Jurkat, Clone E6-1 (cell line): Measurements from ENCODE around the gene FAM83G.

Source experiments
- DNase-seq: peaks from one replicate; pipeline ENCODE4 v3.0.0-alpha.2; 2011; ENCODE audit warnings: low read depth, low spot score
- H3K4me3 ChIP-seq: 2 replicates; pipeline ENCODE4 v1.5.1; 2011; ENCODE audit warnings: mild to moderate bottlenecking, low read length, control low read depth, moderate library complexity

Gene FAM83G

DNA sequence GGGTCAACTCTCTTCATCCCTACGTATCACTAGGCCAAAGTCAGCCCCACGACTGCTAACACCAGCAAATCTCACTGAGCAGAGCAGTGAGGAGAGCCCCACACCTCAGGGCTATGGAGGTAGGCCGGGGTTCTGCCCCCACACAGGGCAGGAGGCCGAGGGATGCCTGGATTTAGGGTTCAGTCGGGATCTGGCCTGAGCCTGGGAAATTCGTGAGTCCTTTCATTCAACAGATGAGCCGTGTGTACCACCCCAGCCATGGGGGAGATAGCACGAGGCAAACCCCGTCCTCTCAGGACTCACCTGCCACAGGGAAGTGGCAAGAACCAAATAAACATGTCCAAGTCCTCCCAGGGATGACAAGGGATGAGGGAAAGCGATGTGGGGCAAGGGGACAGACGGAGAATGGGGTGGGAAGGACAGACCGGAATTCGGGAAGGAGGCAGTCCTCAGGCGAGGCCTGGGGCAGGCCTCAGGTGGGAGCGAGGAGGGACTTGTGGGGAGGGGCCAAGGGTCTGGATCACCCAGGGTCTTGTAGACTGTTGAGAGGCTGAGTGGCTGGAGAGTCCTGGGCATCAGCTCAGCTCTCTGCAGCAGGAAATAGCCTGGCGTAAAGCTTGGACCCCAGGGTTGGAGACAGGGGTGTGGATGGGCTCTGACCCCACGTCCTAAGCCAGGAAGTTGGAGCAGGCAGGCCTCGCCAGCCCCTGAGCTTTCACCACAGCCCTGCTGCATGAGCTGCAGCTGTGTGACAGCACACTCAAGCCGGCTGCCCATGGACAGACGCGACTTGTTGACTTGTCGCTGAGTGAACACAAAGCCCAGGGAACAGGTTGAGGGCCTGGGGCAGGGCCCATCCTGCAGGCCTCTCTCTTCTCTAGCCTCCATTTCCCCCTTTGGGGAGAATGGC is 7.9 kb upstream of the FAM83G start:
- H3K4me3 ChIP-seq, result no peak overlapping the region
- no peak for DNase-seq

DNA sequence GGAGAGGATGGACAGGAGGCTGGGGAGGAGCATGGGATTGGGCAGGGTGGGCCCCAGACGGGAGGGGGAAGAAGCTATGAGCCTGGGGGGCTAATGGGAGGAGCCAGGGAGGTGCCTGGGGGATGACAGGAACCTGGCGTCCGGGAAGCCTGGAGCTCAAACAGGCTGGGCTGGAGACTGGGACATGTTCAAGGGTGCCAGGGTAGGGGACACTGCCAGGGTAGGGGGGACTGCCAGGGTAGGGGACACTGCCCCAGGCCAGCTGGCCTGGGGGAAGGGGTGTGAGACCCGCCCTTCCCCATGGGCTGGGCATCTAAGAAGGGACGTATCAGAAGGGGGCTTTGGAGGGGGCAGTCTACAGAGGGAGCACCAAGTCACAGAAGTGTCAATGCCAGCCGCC is 7.0 kb upstream of the FAM83G start:
- no peak overlapping the region for H3K4me3 ChIP-seq
- DNase-seq, result no peak

DNA sequence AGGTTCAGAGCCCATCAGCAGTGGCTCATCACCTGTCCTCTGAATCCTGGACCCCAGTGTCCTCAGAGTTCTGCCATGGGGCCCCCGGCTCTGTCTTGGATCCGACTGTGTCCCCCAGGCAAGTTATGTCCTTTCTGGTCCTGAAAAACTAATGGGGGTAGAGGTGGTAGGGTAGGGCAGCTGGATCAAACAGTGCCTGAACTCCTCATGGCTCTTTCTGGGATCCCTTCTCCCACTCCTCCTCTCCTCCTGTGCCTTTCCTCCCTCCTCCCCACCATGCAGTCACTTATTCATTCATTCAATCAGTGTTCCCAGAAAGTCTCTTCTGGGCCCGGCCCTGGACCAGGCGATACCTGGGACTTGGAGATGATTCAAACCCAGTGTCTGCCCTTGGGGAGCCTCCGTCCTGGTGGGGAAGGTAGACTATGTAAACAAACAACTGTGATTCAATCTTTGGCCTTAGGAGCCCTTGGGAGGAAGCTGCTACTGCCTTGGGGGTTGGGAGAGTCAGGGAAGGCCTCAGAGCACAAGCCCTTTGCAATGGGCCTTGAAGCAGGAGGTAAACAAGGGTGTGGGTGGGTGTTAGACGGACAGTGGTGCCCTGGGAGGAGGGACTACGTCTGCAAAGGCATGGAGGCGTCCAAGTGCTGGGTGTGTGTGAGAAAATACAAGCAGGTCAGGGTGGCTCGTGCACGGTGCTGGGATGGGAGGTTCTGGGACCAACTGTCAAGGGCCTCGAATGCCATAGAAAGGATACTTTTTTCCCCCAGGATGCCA is 6.4 kb upstream of the FAM83G start:
- H3K4me3 ChIP-seq, result no peak overlapping the region

DNA sequence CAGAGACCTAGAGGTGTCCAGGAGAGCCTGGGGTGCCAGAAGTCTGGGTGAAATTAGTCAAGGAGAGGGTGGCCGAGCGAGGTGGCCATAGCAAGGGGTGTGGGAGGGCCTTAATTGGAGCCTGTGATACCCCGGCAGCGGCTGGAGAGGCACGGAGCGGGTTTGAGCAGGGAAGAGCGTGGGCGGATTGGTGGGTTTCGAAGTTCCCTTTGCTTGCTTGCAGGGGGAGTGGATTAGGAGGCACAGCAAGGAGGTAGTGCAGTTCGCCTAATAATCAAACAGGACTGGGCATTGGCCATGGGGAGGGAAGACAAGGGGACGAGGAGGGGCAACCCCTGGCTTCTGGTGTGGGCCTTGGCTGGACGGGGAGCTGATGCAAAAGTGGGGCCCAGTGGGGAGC is 5.4 kb upstream of the FAM83G start:
- DNase-seq, result no peak
- no peak overlapping the region for H3K4me3 ChIP-seq

More for the DNA sequence above, 6.4 kb upstream of the FAM83G start:
- DNase-seq, result no peak

DNA sequence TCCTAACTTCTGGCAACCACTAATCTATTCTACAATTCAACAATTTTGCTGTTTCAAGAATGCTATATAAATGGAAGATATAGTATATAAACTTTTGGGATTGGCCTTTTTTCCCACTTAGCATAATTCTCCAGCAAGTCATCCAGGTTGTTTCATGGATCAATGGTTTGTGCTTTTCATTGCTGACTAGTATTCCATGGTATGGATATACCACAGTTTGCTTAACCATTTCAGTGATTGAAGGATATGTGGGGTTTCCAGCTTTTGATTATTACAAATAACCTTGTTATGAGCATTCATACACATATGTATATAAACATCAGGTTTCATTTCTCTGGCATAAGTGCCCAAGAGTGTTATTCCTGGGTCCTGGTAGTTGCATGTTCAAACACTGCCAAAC is 2.1 kb upstream of the FAM83G start:
- no peak overlapping the region for H3K4me3 ChIP-seq
- no peak for DNase-seq

DNA sequence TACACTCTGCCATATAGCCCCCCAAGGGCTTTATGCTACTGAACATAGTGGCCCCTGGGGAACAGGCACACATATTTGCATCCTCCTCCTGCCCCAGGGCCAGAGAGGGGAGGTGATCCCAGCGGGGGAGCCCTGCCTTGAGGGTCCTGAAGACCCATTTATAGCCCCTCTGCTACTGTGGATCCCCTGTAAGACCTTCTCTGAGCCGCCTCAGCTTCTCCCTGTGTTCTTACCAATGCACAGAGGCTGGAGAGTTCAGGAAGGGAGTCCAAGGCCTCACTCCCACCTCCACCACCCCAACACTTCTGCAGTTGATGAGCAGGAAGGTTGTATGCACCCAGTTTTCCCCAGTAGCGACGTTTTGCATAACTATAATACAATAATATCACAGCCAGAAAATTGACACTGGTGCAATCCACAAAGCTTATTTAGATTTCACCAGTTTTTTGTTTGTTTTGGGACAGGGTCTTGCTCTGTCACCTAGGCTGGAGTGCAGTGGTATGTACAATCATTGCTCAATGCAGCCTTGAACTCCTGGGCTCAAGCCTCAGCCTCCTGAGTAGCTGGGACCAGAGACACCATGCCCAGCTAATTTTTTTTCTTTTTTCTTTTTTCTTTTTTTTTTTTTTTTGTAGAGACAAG is 1.3 kb upstream of the FAM83G start:
- no peak overlapping the region for H3K4me3 ChIP-seq
- no peak for DNase-seq

DNA sequence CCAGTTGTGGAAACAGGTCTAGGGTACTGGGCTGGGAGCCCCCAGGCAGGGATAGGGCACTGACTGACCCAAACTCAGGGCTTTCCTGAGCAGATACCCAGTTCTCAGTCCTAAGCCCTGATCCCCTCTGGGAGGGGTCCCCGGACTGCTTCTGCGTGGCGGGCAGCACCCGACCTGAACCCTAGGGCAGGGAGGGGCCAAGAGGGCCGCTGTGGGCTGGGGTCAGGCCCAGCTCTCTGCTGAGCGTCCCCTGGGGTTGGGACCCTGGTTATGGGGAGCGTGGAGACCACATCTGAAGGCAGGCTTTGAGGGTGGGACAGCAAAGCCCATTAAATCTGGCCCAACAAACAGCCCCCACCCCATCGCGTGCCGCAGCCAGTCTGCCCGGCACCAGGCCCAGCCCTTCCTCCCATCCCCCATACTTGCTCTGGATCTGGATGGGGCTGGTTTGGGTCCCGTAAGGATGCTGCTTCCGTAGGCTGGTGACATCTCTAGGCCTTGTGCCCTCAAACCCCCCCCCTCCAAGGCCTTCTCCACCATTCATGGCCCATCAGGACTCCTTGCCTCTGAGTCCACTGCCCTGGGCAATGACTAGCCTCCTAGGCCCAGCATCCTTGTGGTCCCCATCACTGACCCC is 691 bp upstream of the FAM83G start:
- peak overlapping the region; percentile 42; the same call in 1 of the 2 replicates for H3K4me3 ChIP-seq
- DNase-seq, result no peak

DNA sequence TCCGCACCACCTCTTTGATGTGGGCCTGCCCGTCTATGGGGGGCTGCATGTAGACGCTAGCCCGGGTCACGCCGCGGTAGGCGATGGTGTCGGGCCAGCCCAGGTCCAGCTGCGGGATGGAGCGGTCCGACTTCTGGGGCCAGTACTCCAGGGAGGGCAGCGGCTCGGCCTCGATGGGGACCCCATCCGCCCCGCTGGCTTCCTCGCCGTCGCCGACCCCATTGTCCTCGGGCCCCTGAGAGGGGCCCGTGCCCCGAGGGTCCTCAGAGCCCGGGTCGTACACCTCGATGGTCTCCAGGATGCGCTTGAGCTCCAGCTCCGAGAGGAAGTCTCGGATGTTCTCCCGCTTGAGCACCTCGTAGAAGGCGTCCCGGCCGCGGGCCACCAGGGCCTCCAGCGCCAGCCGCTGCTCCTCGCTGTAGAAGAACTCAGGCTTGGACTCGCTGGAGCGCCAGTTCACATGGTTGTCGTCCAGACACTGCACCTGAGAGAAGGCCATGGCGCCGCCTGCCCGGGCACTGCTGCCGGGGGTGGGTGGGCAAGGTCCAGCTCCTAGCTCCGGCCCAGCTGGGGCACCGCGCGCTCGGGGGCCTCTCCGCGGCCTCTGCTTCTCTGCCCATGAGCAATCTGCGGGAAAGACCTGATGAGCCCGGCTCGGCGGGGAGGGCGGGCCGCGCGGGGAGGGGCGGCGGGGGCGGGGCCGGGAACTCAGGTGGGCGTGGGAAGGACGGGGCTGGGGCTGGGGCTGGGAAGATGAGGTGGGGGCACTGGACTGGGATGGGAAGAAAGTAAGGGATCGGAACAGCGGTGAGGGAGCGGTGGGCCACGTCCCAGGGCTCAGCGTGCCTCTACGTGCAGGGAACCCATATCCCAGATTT is 782 bp downstream of the FAM83G start:
- H3K4me3 ChIP-seq, result peak overlapping the region; percentile 56
- DNase-seq, result no peak

DNA sequence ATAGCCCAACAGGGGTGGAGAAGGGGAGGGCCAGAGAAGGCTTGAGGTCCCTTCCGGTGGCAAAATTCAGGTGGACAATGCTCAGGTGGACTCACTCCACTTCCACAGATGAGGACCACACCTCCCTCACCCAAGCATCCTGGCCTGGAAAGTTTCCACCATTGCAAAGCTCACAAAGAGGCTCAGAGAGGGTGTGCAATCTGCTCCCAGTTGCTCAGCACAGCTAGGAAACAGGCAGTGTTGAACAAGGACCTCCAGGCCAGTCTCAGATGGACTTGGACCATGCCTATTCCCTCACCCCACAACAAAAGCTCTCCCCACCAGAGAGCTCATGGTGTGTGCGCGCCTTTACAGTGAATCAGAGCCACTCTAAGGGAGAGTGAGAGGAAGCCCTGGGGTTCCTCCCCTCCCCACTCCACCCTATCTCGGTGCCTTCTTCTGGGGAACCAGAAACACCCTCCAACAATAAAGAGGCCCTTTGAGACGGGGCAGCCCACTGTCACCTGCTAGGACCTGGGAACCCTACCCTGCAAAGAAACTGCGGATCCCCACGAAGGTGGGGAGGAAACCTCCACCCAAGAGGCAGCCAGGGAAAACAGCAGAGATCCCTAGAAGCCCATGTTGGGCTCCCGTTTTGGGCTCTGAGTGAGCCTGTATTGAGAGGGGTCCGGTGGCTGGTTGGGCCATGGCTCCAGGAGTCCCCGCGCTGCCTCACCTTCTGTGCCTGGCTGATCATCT is 1.6 kb downstream of the FAM83G start:
- no peak overlapping the region for H3K4me3 ChIP-seq
- no peak for DNase-seq

DNA sequence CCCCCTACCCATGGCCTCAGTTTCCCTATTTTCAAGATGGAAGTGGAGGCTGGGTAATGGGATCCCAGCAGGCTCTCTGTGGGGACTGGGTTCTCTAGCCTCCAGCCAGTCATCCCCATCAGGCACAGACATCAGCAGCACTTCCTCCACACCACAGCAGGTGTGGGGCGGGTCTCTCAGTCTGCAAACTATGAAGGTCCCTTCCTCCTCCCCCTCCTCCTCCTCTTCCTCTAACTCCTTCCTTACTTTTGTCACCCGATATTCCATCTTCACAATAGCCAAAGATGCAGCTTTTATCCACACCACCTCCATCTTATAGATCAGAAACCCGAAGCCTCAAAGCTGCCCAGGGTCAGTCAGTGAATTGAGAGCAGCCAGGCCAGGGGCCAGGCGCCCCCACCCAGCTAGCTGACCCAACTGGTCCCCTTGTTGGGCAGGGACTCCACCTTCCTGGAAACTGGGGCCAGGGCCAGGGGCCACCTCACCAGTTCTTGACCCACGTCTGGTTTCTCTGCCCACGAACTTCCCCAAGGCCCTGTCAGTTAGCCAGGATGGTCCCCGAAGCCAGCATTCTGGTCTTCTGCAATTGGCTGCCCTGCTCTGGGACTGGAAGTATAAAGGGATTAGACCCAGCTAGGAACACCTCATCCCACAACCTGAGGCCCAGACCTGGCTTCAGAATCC is 2.5 kb downstream of the FAM83G start:
- no peak overlapping the region for H3K4me3 ChIP-seq
- DNase-seq, result no peak

DNA sequence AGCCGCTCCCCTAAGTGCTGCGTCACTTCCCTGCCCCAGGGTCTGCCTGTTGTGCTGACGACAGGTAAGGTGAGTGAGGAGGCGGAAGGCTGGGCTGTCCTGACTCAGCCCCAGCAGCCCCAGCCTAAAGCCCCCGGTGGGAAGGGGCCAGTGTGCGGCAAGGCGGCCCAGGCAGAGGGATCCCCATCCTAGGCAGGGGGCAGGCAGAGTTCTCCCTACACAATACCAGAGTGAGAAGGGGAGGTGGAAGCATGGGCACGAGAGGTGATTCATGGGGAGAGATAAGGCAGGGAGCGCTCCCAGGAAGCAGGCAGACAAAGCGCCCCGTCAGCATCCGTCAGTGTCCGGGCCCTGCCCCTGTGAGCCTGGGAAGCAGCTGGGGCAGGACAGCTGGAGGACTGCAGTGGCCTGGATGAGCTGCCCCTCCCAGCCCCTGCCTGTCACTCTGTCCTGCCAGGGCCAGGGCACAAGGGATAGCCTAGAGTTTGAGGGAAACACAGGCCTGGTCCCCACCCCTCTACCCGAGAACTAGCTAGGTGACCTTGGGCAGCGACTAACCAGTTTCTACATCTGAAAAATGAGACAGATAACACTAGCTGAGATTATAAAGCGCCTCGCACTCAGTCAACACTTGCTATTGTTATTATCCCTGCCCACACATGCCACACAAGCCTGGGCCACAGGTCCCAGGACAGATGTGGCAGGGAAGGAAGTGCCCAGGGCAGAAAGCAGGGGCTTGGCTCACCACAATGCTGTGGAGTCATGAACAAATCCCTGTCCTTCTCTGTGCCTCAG is 3.8 kb downstream of the FAM83G start:
- H3K4me3 ChIP-seq, result no peak overlapping the region
- DNase-seq, result no peak

DNA sequence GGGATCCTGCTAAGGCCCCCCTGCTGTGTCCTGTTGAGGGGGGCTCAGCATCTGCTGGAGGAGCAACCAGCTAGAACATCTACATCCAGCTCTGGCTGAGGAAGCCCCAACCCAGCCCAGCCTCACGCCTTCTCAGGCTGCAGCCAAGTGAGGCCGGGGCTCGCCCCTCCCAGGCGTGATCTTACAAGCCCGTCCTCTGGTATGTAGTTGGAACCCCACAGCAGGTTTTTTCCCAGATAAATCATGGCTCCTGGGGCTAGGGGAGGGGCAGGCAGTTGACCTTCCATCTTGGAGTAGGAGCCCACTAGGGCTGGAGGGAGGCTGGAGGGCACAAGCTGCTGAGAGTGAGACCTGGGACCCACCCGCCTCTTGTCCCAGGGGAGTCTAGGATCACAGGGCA is 4.7 kb downstream of the FAM83G start:
- DNase-seq, result no peak
- no peak overlapping the region for H3K4me3 ChIP-seq

DNA sequence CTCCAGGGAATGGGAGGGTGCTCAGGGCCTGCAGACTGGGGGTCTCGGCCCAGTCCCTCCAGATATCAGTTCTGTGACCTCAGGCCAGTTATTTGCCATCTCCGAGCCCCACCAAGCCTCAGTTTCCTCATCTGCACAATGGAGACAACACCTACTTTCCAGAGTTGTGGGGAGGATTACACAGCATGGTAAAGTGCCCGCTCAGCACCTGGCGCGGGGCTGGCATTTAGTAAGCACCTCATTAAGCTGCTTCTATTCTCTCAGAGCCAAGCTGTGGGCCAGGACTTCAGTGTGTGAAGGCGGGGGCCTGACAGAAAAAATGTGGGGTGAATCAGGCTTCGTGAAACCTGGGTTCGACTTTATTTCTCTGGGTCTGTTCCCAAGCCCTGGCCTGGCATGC is 5.2 kb downstream of the FAM83G start:
- H3K4me3 ChIP-seq, result no peak overlapping the region

DNA sequence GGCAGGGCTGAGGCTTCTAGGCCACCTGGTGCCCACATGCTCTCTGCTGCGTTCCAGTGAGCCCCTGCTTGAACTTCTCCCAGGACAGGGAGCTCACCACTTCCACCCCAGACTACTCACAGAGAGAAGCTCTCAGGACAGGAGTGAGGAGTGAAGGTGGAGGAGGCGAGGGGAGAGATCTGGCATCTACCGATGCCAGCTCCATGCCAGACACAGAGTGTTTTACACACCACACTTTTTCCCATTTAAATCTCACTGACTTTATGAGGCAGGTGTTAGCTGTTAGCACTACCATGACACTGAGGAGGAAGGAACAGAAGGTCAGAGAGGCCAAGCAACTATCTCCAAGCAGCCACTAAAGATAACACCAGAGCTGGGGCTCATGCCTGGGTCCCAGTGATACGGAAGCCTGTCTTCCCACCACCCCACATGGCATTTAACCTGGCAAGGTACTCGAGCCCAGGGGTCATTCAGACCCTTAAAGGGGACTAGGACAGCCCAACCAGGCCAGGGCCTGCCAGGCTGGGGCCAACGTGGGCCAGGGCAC is 6.8 kb downstream of the FAM83G start:
- H3K4me3 ChIP-seq, result no peak overlapping the region
- DNase-seq, result no peak

More for the DNA sequence above, 5.2 kb downstream of the FAM83G start:
- DNase-seq, result no peak

DNA sequence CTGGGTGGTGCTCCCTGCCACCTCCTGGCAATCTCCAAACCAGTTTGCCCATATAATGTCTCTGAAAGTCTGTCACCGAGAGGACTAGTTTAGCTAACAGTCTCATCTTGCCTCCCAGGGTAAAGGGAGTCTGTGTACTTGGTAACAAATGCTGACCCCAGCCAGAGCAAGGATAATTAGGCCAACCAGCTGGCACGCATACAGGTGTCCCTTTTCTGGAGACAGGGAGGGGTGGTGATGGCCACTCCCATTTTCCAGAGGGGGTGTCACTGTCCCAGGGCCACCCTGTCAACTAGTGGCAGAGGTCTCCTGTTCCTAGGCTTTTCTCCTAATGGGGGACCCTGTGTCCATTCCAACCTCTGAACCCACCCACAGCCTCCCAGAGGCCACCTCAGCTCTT is 8.1 kb downstream of the FAM83G start:
- H3K4me3 ChIP-seq, result no peak overlapping the region
- DNase-seq, result no peak

DNA sequence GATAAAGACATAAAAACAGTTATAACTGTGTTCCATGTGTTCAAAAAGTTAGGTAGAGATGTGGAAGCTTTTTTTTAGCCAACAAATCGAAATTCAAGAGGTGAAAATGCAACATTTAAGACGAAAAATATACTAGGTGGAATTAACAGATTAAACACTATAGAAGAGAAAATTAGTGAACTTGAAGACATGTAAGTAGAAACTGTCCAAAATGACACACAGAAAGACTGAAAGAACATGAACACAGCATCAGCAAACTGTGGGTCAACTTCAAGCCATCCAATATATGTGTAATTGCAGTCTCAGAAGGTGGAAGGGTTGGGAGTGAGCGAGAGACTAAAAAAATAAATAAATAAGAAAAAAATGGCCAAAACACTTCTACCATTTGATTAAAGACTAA is 9.3 kb downstream of the FAM83G start:
- no peak for DNase-seq

More for the DNA sequence above, 9.3 kb downstream of the FAM83G start:
- no peak overlapping the region for H3K4me3 ChIP-seq
